Measurements from ENCODE around the gene DMD.
"Not testable (repeated sequence)": the region's sequence is repeated elsewhere in the genome, so short reads cannot be mapped to it uniquely, and the experiment has no call there.

The DMD gene

GRCh38 chrX:32744921-32745320, 466.4 kb downstream of the DMD start:
- no peak for TF ChIP-seq CTCF (IDR thresholded peaks at IDR 0.05; ENCODE audit: insufficient read depth, low read depth, low read length, missing control alignments)
- H3K4me3 ChIP-seq (ENCODE audit: low read depth, low read length): no peak overlapping the region
- no peak for DNase-seq (ENCODE audit: low read depth)

- DNase-seq (ENCODE audit: low read depth): no peak
These were observed 469.4 kb downstream of the DMD start for GRCh38 chrX:32741910-32742309.

GRCh38 chrX:32708542-32708941, 502.8 kb downstream of the DMD start:
- no peak for DNase-seq (ENCODE audit: low read depth)
- no peak overlapping the region for H3K4me3 ChIP-seq (ENCODE audit: low read depth, low read length)
- TF ChIP-seq CTCF (IDR thresholded peaks at IDR 0.05; ENCODE audit: insufficient read depth, low read depth, low read length, missing control alignments): no peak

More at GRCh38 chrX:32741910-32742309, 469.4 kb downstream of the DMD start:
- no peak overlapping the region for H3K4me3 ChIP-seq (ENCODE audit: low read depth, low read length)
- TF ChIP-seq CTCF (IDR thresholded peaks at IDR 0.05; ENCODE audit: insufficient read depth, low read depth, low read length, missing control alignments): no peak

GRCh38 chrX:32705385-32705784, 506.0 kb downstream of the DMD start:
- not testable (repeated sequence) for DNase-seq (ENCODE audit: low read depth)

GRCh38 chrX:32687379-32687778, 524.0 kb downstream of the DMD start:
- DNase-seq (ENCODE audit: low read depth): no peak
- TF ChIP-seq CTCF (IDR thresholded peaks at IDR 0.05; ENCODE audit: insufficient read depth, low read depth, low read length, missing control alignments): no peak
- no peak overlapping the region for H3K4me3 ChIP-seq (ENCODE audit: low read depth, low read length)

More at GRCh38 chrX:32705385-32705784, 506.0 kb downstream of the DMD start:
- H3K4me3 ChIP-seq (ENCODE audit: low read depth, low read length): not testable (repeated sequence)

- no peak for DNase-seq (ENCODE audit: low read depth)
- no peak for TF ChIP-seq CTCF (IDR thresholded peaks at IDR 0.05; ENCODE audit: insufficient read depth, low read depth, low read length, missing control alignments)
These were observed 532.9 kb downstream of the DMD start for GRCh38 chrX:32678487-32678886.

DNA sequence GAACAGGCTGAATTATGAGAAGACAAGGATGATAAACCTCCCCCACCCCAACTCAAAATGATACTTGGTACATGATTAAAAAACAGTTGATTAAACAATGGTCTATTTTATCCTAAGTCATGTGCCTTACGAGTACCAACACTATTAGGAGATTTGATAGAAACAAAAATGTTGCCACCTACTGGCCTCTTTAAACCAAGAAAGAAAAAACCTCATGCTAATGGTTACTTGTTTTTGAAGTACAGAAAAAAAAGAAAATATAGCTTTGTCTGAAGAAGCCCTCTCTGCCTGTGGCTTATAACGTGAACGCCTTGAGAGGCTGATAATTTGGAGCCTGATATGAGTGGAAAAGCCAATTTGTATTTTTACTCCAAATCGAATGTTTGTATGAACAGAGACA, 538.2 kb downstream of the DMD start:
- H3K4me3 ChIP-seq (ENCODE audit: low read depth, low read length): no peak overlapping the region
- DNase-seq (ENCODE audit: low read depth): peak; percentile 0
- TF ChIP-seq CTCF (IDR thresholded peaks at IDR 0.05; ENCODE audit: insufficient read depth, low read depth, low read length, missing control alignments): no peak

More at GRCh38 chrX:32678487-32678886, 532.9 kb downstream of the DMD start:
- H3K4me3 ChIP-seq (ENCODE audit: low read depth, low read length): no peak overlapping the region
